ENCODE measurements around the gene SSBP4.

DNA sequence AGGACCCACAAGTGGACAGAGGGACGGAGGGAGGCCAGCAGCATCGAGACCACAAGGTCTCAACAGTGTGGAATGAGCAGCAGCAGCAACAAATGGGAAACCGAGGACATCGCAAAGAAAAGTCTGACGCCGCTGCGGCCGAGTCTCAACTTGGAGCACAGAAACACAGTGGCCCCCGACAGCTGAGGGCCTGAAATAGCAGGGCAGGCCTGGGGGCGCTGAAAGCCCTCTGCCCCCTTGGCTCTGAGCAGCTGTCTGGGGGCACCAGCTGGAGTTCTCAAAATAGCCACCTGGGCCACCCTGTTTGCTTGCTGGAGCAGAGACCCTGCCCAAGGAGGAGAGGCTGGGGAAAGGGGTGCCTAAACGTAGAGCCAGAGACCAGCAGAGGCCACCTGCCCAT is 24.6 kb downstream of the SSBP4 start:
- TF ChIP-seq REST (IDR thresholded peaks at IDR 0.05; ENCODE audit: unreplicated experiment) (no peak), JUNB (IDR thresholded peaks at IDR 0.05; ENCODE audit: unreplicated experiment) (no peak), CTCF (conservative IDR thresholded peaks at IDR 0.05; ENCODE audit: low read depth in 2 of 2) (no peak)
